Tibial nerve (tissue), 4 donors: Measurements from ENCODE around the gene FANCI. TPM values are rescaled to one million over a fixed set of nuclear protein-coding genes. Genes with fewer than 3 reads are reported as not detected.

Experiments
- DNase-seq, 2 donors: peaks; one replicate each; pipeline ENCODE4 v3.0.0-alpha.2; 2019; ENCODE audit warnings: low spot score in 2 of 2
- H3K27ac ChIP-seq, 4 donors: fragments of 200-600 bp; sonication (generic) in 3 of 4; one replicate each; pipeline ENCODE4 v1.5.1; 2017 to 2019; ENCODE audit warnings: mild to moderate bottlenecking in 1 of 4
- H3K27me3 ChIP-seq, 2 donors: fragments of 200-600 bp; sonication (generic) in 1 of 2; one replicate each; pipeline versions ENCODE4 v1.5.1 to v1.6.0; 2017 to 2019
- H3K36me3 ChIP-seq, 3 donors: fragments of 200-600 bp; sonication (generic); one replicate each; pipeline ENCODE4 v1.5.1; 2018 to 2019
- H3K4me1 ChIP-seq, 4 donors: fragments of 200-600 bp; sonication (generic) in 3 of 4; one replicate each; pipeline ENCODE4 v1.5.1; 2017 to 2019
- H3K4me3 ChIP-seq, 4 donors: fragments of 200-600 bp; sonication (generic) in 3 of 4; one replicate each; pipeline ENCODE4 v1.5.1; 2017 to 2019; ENCODE audit warnings: mild to moderate bottlenecking in 1 of 4, moderate library complexity in 1 of 4
- H3K9me3 ChIP-seq, 4 donors: fragments of 200-600 bp; sonication (generic) in 3 of 4; one replicate each; pipeline ENCODE4 v1.5.1; 2017 to 2019
- CTCF ChIP-seq, 5 experiments: fragments of 200-600 bp in 3 of 5; fragments of 450-650 bp in 2 of 5; sonication (generic) in 3 of 5; IDR thresholded peaks; one replicate each; pipeline ENCODE4 v1.5.1; 2016 to 2019; ENCODE audit warnings: antibody characterized with exemption in 5 of 5, mild to moderate bottlenecking in 3 of 5, moderate library complexity in 2 of 5
- EP300 ChIP-seq, 2 donors: sonication (generic); formaldehyde crosslinking; IDR thresholded peaks; one replicate each; pipeline ENCODE4 v1.6.1; 2017; ENCODE audit warnings: antibody characterized with exemption in 2 of 2, mild to moderate bottlenecking in 1 of 2
- POLR2A ChIP-seq, 2 donors: fragments of 450-650 bp; IDR thresholded peaks; one replicate each; pipeline ENCODE4 v1.6.1; 2017; ENCODE audit warnings: antibody characterized with exemption in 2 of 2, mild to moderate bottlenecking in 2 of 2, moderate library complexity in 2 of 2
- WGBS, 2 donors: methylation state at CpG; one replicate each; pipeline ENCODE4 v1.1.5; 2018; 5-methylcytosine and 5-hydroxymethylcytosine counted together
- total RNA-seq, 4 donors: library from RNA; depleted of rRNA; stranded (reverse); fragments of >200 nt; gene quantifications; one replicate each; pipeline ENCODE4 v1.1.0, GENCODE V29; 2016

FANCI gene
- total RNA-seq, 4 donors from 2014 or later = 2.7 to 8.7 (median 5.1) TPM

DNA sequence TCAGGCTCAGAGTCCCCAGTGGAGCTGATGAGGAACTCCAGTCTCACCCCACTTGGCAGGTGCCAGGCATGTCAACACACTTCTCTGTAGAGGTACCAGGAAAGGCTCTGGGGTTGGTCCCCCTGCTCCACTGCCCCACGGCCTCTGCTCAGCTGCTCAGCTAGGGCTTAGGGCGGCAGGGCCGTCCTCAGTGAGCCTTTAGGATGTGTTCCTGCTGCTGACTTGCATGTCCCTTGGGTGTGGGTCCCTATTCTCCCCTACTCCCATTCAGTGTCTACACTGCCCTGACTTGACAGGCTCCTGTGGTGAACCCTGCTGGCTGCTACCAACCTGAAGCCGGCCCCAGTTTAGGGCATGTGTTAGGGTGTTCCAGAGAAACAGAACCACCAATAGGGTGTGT is 108.7 kb downstream of the FANCI start:
- DNase-seq = no peak
- H3K27ac ChIP-seq = no peak overlapping the region
- no peaks in the 10 kb centered on the region for H3K36me3 ChIP-seq
- H3K4me1 ChIP-seq = no peaks in the 10 kb centered on the region
- peaks cover 0 to 45% of the 10 kb centered on the region in 2 donors for H3K27me3 ChIP-seq
- no peaks in the 10 kb centered on the region for H3K9me3 ChIP-seq
- no peak overlapping the region for H3K4me3 ChIP-seq
- TF ChIP-seq CTCF (IDR thresholded peaks at IDR 0.05) = no peak
- no peak for TF ChIP-seq POLR2A (IDR thresholded peaks at IDR 0.05)
- TF ChIP-seq EP300 (IDR thresholded peaks at IDR 0.05) = no peak
- 74 to 85% methylated on average over 4 of the region's 4 CpGs for WGBS, 2 donors

- Histone ChIP-seq H3K27ac (no peak overlapping the region), H3K36me3 (no peaks in the 10 kb centered on the region), H3K27me3 (peaks cover 0 to 58% of the 10 kb centered on the region in 2 donors), H3K4me3 (no peak overlapping the region), H3K4me1 (peaks cover 0 to 8% (median 5%) of the 10 kb centered on the region in 4 donors), H3K9me3 (no peaks in the 10 kb centered on the region)
- TF ChIP-seq POLR2A (IDR thresholded peaks at IDR 0.05) = no peak
- no peak for TF ChIP-seq EP300 (IDR thresholded peaks at IDR 0.05)
- TF ChIP-seq CTCF (IDR thresholded peaks at IDR 0.05) = no peak
- WGBS, 2 donors = 71 to 77% methylated on average over 2 of the region's 2 CpGs
- DNase-seq = no peak
These were observed 110.2 kb downstream of the FANCI start for GRCh38 chr15:89353991-89354390.

DNA sequence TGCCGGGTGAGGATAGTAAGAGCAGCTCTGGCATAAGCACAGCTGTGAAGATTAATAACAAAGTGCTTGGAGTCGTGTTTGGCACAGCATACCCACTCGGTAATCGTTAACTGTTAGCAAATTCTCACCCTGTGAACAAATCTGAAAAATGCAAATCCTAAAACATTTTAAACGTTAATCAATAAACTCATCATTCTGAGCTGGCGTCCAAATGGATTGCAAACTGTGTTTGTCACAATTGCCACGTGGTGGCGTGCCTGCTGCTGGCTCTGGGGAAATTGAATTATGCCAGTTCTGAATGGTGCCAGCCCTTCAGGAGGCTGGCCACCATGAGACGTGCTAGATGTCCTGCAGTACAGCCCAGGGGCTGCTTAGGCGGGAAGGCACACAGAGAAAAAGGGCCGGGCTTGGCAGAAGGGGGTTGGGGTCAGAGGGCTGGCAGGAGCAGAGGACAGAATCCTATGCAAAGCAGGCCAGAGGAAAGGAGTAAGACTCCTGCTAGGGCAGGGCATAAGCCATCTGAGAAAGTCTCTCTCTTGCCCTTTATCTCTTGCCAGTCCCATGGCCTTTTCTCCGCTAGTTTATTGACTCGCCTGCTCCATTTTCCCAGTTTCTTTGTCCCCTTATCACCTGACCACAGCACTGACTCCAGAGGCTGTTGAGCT is 113.0 kb downstream of the FANCI start:
- WGBS, 2 donors = 28 to 36% methylated on average over 13 of the region's 13 CpGs
- peaks cover 3 to 86% of the 10 kb centered on the region in 2 donors for H3K27me3 ChIP-seq
- no peak overlapping the region for H3K4me3 ChIP-seq
- H3K36me3 ChIP-seq = no peaks in the 10 kb centered on the region
- H3K9me3 ChIP-seq = no peaks in the 10 kb centered on the region
- TF ChIP-seq EP300 (IDR thresholded peaks at IDR 0.05) = no peak
- TF ChIP-seq CTCF (IDR thresholded peaks at IDR 0.05) = peak in 1 of 5 experiments; percentile 16
- no peak overlapping the region for H3K27ac ChIP-seq
- DNase-seq = no peak
- H3K4me1 ChIP-seq = peaks cover 0 to 23% (median 10%) of the 10 kb centered on the region in 4 donors

DNA sequence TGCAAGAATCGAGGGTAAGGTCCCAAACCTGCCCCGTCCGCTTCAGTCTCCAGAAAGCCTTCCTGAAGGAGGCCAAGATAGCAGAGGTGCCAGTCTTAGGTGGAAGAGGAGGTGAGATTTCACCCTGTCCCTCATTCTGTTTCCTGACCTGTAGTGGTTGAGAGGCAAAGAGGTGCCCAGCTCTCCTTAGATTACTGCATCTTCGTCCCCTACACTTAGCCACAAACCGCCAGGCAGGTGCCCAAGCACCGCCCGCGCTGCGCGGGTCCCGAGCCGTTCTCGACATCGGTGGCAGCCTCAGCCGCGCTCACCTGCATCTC is 114.6 kb downstream of the FANCI start:
- no peaks in the 10 kb centered on the region for H3K36me3 ChIP-seq
- peaks cover 3 to 97% of the 10 kb centered on the region in 2 donors for H3K27me3 ChIP-seq
- TF ChIP-seq EP300 (IDR thresholded peaks at IDR 0.05) = no peak
- TF ChIP-seq POLR2A (IDR thresholded peaks at IDR 0.05) = no peak
- no peak for TF ChIP-seq CTCF (IDR thresholded peaks at IDR 0.05)
- DNase-seq = no peak
- no peaks in the 10 kb centered on the region for H3K9me3 ChIP-seq
- 7 to 8% methylated on average over 16 of the region's 16 CpGs for WGBS, 2 donors
- H3K4me3 ChIP-seq = peak overlapping the region; percentile 18 to 48 (median 32)
- no peak overlapping the region for H3K27ac ChIP-seq
- H3K4me1 ChIP-seq = peaks cover 0 to 33% (median 10%) of the 10 kb centered on the region in 4 donors

DNA sequence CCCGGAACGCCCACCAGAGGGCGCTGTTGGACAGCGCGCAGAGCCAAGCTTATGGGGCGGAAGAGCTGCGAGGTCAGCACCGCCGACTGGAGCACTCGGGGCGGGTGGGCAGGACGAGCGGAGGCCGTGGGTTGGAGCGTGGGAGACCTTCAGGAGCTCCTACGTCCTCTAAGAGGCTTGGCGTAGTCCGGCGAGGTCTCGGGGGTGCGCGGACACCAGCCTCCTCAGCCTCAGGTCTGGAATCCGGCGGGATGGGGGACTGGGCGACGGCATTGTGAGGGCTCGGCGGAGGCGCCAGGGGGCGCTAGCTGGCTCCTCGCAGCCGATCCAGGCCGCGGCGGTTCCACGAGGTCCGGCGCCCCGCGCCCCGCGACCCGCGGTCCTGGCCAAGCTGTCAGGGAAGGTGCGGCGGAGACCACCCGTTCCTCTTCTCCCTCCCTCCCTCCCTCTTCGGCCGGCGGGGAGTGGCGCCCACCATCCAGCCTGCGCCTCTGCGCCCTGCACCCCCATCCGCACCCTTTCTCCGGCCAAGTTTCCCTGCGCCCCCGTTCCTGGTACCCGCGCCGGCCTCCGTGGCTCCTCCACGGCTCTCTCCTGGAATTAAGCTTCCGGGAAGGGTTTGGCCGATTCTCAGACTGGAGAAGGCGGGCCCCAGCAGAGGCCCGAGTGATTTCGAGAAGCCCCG is 115.1 kb downstream of the FANCI start:
- TF ChIP-seq CTCF (IDR thresholded peaks at IDR 0.05) = peak; percentile 93 to 99 (median 98)
- TF ChIP-seq EP300 (IDR thresholded peaks at IDR 0.05) = no peak
- DNase-seq = peak; percentile 39 to 71
- Histone ChIP-seq H3K9me3 (no peaks in the 10 kb centered on the region), H3K36me3 (no peaks in the 10 kb centered on the region), H3K27me3 (peaks cover 3 to 97% of the 10 kb centered on the region in 2 donors), H3K4me3 (peak overlapping the region; percentile 18 to 48 (median 32)), H3K27ac (no peak overlapping the region), H3K4me1 (peaks cover 0 to 33% (median 10%) of the 10 kb centered on the region in 4 donors)
- WGBS, 2 donors = 2 to 4% methylated on average over 47 to 54 of the region's 68 CpGs
